Suppressor macrophage treated with lipopolysaccharide for 1 hour (primary cell): ENCODE measurements around the gene SLC37A1.
A peak's percentile ranks its signal among the peaks of the same experiment; 100 is the strongest.

ENCODE experiments used
- DNase-seq, 3 donors: peaks; one replicate each; pipeline ENCODE4 v3.0.0-alpha.2; 2020 to 2022

The SLC37A1 gene

GRCh38 chr21:42508371-42508770, 5.3 kb upstream of the SLC37A1 start:
- no peak for DNase-seq

GRCh38 chr21:42509244-42509643, 4.4 kb upstream of the SLC37A1 start:
- DNase-seq = no peak

GRCh38 chr21:42512346-42513034, 1.2 kb upstream of the SLC37A1 start:
- no peak for DNase-seq

- peak; percentile 84 to 92 (median 86) for DNase-seq
Observed at GRCh38 chr21:42513985-42514882, 582 bp downstream of the SLC37A1 start.

- no peak for DNase-seq
Observed at GRCh38 chr21:42514883-42515228, 1.2 kb downstream of the SLC37A1 start.

- no peak for DNase-seq
Observed at GRCh38 chr21:42515708-42516502, 2.3 kb downstream of the SLC37A1 start.

- DNase-seq = no peak
Observed at GRCh38 chr21:42518215-42518614, 4.6 kb downstream of the SLC37A1 start.

GRCh38 chr21:42518626-42519025, 5.0 kb downstream of the SLC37A1 start:
- no peak for DNase-seq

GRCh38 chr21:42520628-42521253, 7.1 kb downstream of the SLC37A1 start:
- DNase-seq = no peak

GRCh38 chr21:42521384-42521783, 7.7 kb downstream of the SLC37A1 start:
- DNase-seq = no peak

GRCh38 chr21:42521805-42522204, 8.2 kb downstream of the SLC37A1 start:
- DNase-seq = no peak

- no peak for DNase-seq
Observed at GRCh38 chr21:42522271-42522670, 8.6 kb downstream of the SLC37A1 start.

- no peak for DNase-seq
Observed at GRCh38 chr21:42522771-42523170, 9.1 kb downstream of the SLC37A1 start.

GRCh38 chr21:42523211-42523610, 9.6 kb downstream of the SLC37A1 start:
- DNase-seq = no peak

- DNase-seq = no peak
Observed at GRCh38 chr21:42523941-42524340, 10.3 kb downstream of the SLC37A1 start.

- DNase-seq = peak in 1 of 3 donors; percentile 14
Observed at GRCh38 chr21:42524341-42525028, 10.8 kb downstream of the SLC37A1 start.

GRCh38 chr21:42525029-42525581, 11.5 kb downstream of the SLC37A1 start:
- DNase-seq = no peak

GRCh38 chr21:42525676-42526378, 12.2 kb downstream of the SLC37A1 start:
- DNase-seq = no peak

GRCh38 chr21:42526379-42526727, 12.7 kb downstream of the SLC37A1 start:
- no peak for DNase-seq

GRCh38 chr21:42527127-42527488, 13.5 kb downstream of the SLC37A1 start:
- no peak for DNase-seq

GRCh38 chr21:42527489-42528158, 14.0 kb downstream of the SLC37A1 start:
- peak; percentile 55 to 77 (median 56) for DNase-seq
